Measurements from ENCODE around the gene PPP2R5C.
A peak's percentile ranks its signal among the peaks of the same experiment; 100 is the strongest.

Gene PPP2R5C

GRCh38 chr14:101844219-101844618 lies 82.7 kb downstream of the PPP2R5C start:
- no peak overlapping the region for H3K4me3 ChIP-seq (replicated peaks; ENCODE audit: low read depth, low read length)
- H3K36me3 ChIP-seq (ENCODE audit: control insufficient read depth, insufficient read depth, low read length): no peaks in the 10 kb centered on the region; the same call in 1 of the 2 replicates

DNA sequence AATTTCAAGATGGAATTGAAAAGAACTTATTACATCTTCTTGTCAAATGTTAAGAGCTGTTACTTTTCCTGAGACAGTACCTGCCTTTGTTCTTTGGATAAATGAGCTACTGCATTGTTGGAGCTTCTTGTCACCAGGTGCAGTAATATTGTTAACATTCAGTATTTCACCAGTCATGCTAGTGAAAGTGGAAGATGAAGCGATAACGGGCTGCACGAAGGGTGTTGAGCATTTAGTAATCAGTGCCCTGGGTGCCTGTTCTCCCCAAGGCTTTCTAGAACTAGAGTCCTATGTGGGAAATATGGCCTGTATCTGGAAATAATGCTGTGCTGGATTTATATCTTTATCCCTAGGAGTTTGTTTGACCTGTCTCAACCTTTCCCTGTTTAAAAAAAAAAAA lies 83.2 kb downstream of the PPP2R5C start:
- Histone ChIP-seq H3K27me3 (replicated peaks; ENCODE audit: control insufficient read depth, insufficient read depth, low read length) (no peaks in the 10 kb centered on the region), H3K4me3 (replicated peaks; ENCODE audit: low read depth, low read length) (no peak overlapping the region), H3K36me3 (ENCODE audit: control insufficient read depth, insufficient read depth, low read length) (peaks cover under 1% of the 10 kb centered on the region; the same call in 1 of the 2 replicates)
- TF ChIP-seq, protein P1, sequence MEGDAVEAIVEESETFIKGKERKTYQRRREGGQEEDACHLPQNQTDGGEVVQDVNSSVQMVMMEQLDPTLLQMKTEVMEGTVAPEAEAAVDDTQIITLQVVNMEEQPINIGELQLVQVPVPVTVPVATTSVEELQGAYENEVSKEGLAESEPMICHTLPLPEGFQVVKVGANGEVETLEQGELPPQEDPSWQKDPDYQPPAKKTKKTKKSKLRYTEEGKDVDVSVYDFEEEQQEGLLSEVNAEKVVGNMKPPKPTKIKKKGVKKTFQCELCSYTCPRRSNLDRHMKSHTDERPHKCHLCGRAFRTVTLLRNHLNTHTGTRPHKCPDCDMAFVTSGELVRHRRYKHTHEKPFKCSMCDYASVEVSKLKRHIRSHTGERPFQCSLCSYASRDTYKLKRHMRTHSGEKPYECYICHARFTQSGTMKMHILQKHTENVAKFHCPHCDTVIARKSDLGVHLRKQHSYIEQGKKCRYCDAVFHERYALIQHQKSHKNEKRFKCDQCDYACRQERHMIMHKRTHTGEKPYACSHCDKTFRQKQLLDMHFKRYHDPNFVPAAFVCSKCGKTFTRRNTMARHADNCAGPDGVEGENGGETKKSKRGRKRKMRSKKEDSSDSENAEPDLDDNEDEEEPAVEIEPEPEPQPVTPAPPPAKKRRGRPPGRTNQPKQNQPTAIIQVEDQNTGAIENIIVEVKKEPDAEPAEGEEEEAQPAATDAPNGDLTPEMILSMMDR (IDR thresholded peaks at IDR 0.05; ENCODE audit: insufficient read depth, low read length, poor library complexity, severe bottlenecking): no peak
- DNase-seq (ENCODE audit: extremely low read depth, insufficient read length): no peak

More at GRCh38 chr14:101844219-101844618, 82.7 kb downstream of the PPP2R5C start:
- DNase-seq (ENCODE audit: extremely low read depth, insufficient read length): peak; percentile 56
- TF ChIP-seq, protein P1 (IDR thresholded peaks at IDR 0.05; ENCODE audit: insufficient read depth, low read length, poor library complexity, severe bottlenecking): no peak
- no peaks in the 10 kb centered on the region for H3K27me3 ChIP-seq (replicated peaks; ENCODE audit: control insufficient read depth, insufficient read depth, low read length)

DNA sequence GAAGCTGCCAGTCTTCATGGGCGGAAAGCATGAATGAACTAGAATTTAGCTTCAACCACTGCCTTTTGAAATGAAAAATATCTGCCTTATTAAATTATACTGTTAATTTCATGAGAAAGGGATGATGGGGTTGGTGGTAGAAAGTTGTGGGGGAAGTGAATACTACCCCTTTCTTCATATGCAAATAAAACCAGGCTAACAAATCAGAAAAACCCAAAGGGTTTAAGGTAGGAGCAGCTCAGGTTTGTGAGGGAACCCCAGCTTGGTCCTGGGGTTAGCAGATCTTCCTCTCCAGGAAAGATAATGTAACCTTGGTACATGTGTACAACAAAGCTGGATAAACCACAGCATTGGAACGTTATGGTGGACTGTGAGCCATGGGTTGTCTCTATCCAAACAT lies 84.0 kb downstream of the PPP2R5C start:
- H3K36me3 ChIP-seq (ENCODE audit: control insufficient read depth, insufficient read depth, low read length): peaks cover 3% of the 10 kb centered on the region
- TF ChIP-seq, protein P1 (IDR thresholded peaks at IDR 0.05; ENCODE audit: insufficient read depth, low read length, poor library complexity, severe bottlenecking): no peak
- no peaks in the 10 kb centered on the region for H3K27me3 ChIP-seq (replicated peaks; ENCODE audit: control insufficient read depth, insufficient read depth, low read length)
- no peak for DNase-seq (ENCODE audit: extremely low read depth, insufficient read length)
- no peak overlapping the region for H3K4me3 ChIP-seq (replicated peaks; ENCODE audit: low read depth, low read length)

DNA sequence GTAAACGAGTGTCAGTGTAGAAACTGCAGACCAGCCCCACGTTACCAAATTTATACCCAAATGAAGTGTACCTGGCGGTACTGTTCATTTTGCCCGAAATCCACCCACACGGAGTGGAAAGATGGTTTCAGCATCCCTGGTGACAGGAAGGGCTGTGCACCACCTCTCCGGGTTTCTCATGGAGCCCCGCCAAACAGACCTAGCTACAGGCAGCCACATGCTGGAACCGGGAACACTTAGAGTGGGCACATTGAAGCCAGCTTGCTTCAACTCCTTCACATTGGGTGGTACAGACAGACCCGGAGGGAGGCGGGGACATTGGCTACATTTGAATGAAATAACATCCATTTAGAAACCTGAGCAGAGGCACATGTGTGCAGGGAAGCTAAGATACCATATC lies 84.4 kb downstream of the PPP2R5C start:
- H3K27me3 ChIP-seq (replicated peaks; ENCODE audit: control insufficient read depth, insufficient read depth, low read length): no peaks in the 10 kb centered on the region
- no peak overlapping the region for H3K4me3 ChIP-seq (replicated peaks; ENCODE audit: low read depth, low read length)
- peaks cover 3% of the 10 kb centered on the region for H3K36me3 ChIP-seq (ENCODE audit: control insufficient read depth, insufficient read depth, low read length)
- TF ChIP-seq, protein P1 (IDR thresholded peaks at IDR 0.05; ENCODE audit: insufficient read depth, low read length, poor library complexity, severe bottlenecking): no peak
- no peak for DNase-seq (ENCODE audit: extremely low read depth, insufficient read length)

- H3K4me3 ChIP-seq (replicated peaks; ENCODE audit: low read depth, low read length): no peak overlapping the region
- DNase-seq (ENCODE audit: extremely low read depth, insufficient read length): no peak
- H3K36me3 ChIP-seq (ENCODE audit: control insufficient read depth, insufficient read depth, low read length): peaks cover 3% of the 10 kb centered on the region
- TF ChIP-seq, protein P1 (IDR thresholded peaks at IDR 0.05; ENCODE audit: insufficient read depth, low read length, poor library complexity, severe bottlenecking): no peak
- H3K27me3 ChIP-seq (replicated peaks; ENCODE audit: control insufficient read depth, insufficient read depth, low read length): no peaks in the 10 kb centered on the region
These were observed 87.6 kb downstream of the PPP2R5C start for GRCh38 chr14:101849125-101849524.

DNA sequence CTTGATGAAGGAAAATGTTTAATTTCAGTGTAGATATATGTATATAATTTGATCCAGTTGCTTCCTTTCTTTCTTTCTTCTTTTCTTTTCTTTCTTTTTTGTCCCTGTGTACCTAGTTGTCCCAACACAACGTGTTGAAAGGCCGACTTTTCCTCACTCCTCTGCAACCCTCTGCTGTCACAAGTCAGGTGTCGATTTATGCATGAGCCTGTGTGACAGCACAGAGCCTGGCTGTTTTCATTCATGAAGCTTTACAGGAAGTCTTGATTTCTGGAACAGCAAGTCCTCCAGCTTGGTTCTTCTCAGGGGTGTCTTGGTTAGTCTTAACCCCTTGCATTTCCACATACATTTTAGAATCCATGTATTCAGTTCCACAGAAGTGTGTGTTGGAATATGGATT lies 88.1 kb downstream of the PPP2R5C start:
- Histone ChIP-seq H3K4me3 (replicated peaks; ENCODE audit: low read depth, low read length) (no peak overlapping the region), H3K27me3 (replicated peaks; ENCODE audit: control insufficient read depth, insufficient read depth, low read length) (no peaks in the 10 kb centered on the region), H3K36me3 (ENCODE audit: control insufficient read depth, insufficient read depth, low read length) (peaks cover 3% of the 10 kb centered on the region)
- DNase-seq (ENCODE audit: extremely low read depth, insufficient read length): no peak
- TF ChIP-seq, protein P1 (IDR thresholded peaks at IDR 0.05; ENCODE audit: insufficient read depth, low read length, poor library complexity, severe bottlenecking): no peak
